ENCODE measurements around the gene PLA2G2D.

GRCh38 chr1:20107796-20108195 lies 11.5 kb downstream of the PLA2G2D start:
- TF ChIP-seq CTCF (IDR thresholded peaks at IDR 0.05) (no peak), EZH2 (IDR thresholded peaks at IDR 0.05) (no peak)
